Measurements from ENCODE around the gene NKTR. TPM values are rescaled to one million over a fixed set of nuclear protein-coding genes. Genes with fewer than 3 reads are reported as not detected.

NKTR gene
- total RNA-seq, 1 donor from 2014 or later = 41.7 TPM

DNA sequence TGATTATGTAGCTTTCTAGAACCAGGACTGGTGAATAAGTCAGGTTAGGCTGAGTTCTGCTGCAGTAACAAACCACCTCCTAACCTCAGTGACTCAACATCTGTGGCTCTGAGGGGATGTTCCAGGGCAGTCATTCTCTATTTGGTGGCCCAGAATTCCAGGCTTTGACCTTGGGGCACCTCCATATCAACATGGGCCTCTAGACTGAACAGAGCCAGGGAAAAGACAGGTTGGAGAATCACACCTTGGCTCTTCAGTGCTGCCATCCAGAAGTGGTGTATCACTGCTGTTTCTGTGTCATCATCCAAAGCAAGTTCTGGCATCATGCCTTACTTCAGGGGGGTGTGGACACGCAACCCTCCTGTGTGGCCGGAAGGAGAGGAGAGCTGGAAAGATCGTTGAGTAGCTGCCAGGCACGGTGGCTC, 68.3 kb downstream of the NKTR start:
- intact Hi-C loops (cut with DNase I) = no loop called here
- no peaks in the 10 kb centered on the region for H3K36me3 ChIP-seq
- peak in 1 of 2 donors; percentile 59 for DNase-seq (ENCODE audit: low spot score in 2 of 2)

DNA sequence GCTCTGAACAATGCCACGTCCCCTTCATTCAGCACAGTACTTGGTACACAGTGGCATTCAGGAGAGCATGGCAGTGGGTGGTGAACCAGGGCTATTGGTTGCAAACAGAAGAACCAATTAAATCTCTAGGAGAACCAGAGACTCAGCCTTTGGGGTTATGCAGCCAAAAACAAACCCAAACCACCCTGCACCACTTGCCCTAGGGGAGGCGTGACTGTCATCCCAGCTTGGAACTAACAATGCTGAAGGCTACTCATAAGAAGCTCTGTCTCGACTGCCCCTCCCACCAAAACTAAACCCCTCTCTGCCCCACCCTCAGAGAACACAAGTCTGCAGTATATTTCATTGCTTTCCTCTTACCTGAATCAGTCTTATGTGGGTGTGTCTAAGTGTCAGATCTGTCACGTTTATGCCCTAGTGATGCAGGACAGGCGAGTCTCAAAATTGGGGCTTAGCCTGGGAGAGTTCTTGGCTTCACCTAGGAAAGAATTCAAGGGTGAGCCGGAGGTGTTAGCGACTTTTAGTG, 69.6 kb downstream of the NKTR start:
- Histone ChIP-seq H3K36me3 (no peaks in the 10 kb centered on the region), H3K4me1 (peaks cover 0 to 26% of the 10 kb centered on the region in 2 donors), H3K4me3 (no peak overlapping the region), H3K27me3 (no peaks in the 10 kb centered on the region), H3K9me3 (no peaks in the 10 kb centered on the region), H3K27ac (no peak overlapping the region)
- TF ChIP-seq, protein P1, sequence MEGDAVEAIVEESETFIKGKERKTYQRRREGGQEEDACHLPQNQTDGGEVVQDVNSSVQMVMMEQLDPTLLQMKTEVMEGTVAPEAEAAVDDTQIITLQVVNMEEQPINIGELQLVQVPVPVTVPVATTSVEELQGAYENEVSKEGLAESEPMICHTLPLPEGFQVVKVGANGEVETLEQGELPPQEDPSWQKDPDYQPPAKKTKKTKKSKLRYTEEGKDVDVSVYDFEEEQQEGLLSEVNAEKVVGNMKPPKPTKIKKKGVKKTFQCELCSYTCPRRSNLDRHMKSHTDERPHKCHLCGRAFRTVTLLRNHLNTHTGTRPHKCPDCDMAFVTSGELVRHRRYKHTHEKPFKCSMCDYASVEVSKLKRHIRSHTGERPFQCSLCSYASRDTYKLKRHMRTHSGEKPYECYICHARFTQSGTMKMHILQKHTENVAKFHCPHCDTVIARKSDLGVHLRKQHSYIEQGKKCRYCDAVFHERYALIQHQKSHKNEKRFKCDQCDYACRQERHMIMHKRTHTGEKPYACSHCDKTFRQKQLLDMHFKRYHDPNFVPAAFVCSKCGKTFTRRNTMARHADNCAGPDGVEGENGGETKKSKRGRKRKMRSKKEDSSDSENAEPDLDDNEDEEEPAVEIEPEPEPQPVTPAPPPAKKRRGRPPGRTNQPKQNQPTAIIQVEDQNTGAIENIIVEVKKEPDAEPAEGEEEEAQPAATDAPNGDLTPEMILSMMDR (IDR thresholded peaks at IDR 0.05) = no peak
- DNase-seq (ENCODE audit: low spot score in 2 of 2) = no peak
- intact Hi-C loops (cut with DNase I) = no loop called here

More for the DNA sequence above, 68.3 kb downstream of the NKTR start:
- TF ChIP-seq, protein P1 (IDR thresholded peaks at IDR 0.05) = no peak
- no peaks in the 10 kb centered on the region for H3K9me3 ChIP-seq
- peaks cover 0 to 26% of the 10 kb centered on the region in 2 donors for H3K4me1 ChIP-seq
- no peak overlapping the region for H3K4me3 ChIP-seq
- no peaks in the 10 kb centered on the region for H3K27me3 ChIP-seq
- H3K27ac ChIP-seq = no peak overlapping the region

DNA sequence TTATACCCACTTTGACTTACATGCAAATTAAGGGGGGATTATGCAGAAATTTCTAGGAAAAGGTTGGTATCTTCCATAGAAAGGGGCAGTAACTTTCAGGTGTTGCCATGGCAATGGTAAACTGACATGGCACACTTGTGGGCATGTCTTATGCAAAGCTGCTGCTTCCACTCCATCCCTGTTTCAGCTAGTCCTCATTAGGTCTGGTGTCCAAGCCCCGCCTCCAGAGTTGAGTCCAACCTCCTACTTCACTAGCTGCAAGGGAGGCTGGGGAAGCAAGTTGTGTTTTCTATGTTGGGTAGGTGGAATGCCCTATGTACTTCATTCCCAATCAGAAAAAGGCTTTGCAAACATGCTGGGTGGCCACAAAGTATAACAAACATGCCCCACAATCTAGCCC, 70.2 kb downstream of the NKTR start:
- no peaks in the 10 kb centered on the region for H3K27me3 ChIP-seq
- TF ChIP-seq, protein P1 (IDR thresholded peaks at IDR 0.05) = no peak
- peak in 1 of 2 donors; percentile 40 for DNase-seq (ENCODE audit: low spot score in 2 of 2)
- H3K27ac ChIP-seq = no peak overlapping the region
- H3K4me3 ChIP-seq = no peak overlapping the region
- no peaks in the 10 kb centered on the region for H3K9me3 ChIP-seq
- intact Hi-C loops (cut with DNase I) = no loop called here
- peaks cover 0 to 22% of the 10 kb centered on the region in 2 donors for H3K4me1 ChIP-seq
- H3K36me3 ChIP-seq = no peaks in the 10 kb centered on the region

DNA sequence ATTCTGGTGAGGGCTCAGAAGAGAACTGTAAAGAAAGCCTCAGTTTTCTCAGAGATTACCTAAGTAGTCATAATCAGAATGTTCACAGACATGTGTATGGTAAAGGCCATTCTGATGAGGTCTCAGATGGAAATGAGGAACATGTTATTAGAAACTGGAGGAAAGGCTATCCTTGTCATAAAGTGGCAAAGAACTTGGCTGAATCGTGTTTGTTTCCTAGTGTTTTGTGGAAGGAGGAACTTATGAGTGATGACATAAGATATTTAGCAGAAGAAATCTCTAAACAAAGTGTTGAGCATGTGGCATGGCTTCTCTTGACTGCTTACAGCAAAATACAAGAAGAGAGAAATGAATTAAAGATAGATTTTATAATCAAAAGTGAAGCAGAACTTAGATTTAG, 72.0 kb downstream of the NKTR start:
- Histone ChIP-seq H3K27me3 (no peaks in the 10 kb centered on the region), H3K9me3 (peaks cover 0 to 5% of the 10 kb centered on the region in 2 donors), H3K4me3 (no peak overlapping the region), H3K4me1 (peaks cover 0 to 4% of the 10 kb centered on the region in 2 donors), H3K36me3 (no peaks in the 10 kb centered on the region), H3K27ac (no peak overlapping the region)
- peak in 1 of 2 donors; percentile 5 for DNase-seq (ENCODE audit: low spot score in 2 of 2)
- TF ChIP-seq, protein P1 (IDR thresholded peaks at IDR 0.05) = no peak
- intact Hi-C loops (cut with DNase I) = no loop called here

DNA sequence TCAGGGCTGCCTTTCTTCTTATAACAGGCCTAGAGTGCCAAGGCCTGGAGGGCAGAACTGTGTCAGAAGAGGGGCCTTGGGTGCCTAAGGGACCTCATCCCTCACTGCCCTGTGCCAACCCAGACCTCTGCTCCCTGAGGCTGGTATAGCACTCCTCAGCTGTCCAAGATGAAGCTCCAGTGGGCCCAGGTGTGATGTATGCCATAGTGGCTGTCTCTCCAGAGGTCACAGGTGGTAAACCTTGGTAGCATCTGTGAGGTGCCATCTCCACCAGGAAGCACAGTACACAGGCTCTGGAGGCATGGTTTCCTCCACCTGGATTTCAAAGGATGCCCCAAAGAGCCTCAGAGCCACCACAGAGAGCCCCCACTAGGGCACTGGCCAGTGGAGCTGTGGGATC, 72.6 kb downstream of the NKTR start:
- TF ChIP-seq, protein P1 (IDR thresholded peaks at IDR 0.05) = no peak
- intact Hi-C loops (cut with DNase I) = no loop called here
- Histone ChIP-seq H3K27ac (no peak overlapping the region), H3K4me1 (no peaks in the 10 kb centered on the region), H3K9me3 (peaks cover 0 to 5% of the 10 kb centered on the region in 2 donors), H3K36me3 (no peaks in the 10 kb centered on the region), H3K4me3 (no peak overlapping the region), H3K27me3 (no peaks in the 10 kb centered on the region)
- DNase-seq (ENCODE audit: low spot score in 2 of 2) = peak in 1 of 2 donors; percentile 47

DNA sequence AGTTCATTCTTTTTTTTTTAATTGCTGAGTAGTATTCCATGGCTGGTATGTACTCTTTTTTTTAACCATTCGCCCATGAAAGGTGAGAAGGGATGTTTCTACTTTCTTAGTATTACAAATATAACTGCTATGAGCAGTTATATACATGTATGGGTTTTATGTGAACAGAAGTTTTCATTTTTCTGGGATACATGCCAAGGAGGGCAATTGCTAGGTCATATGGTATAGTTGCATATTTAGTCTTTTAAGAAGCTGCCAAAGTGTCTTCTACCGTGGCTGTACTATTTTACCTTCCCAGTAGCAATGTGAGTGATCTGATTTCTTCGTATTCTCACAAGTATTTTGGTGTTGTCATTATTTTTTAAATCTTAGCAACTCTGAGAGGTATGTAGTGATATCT, 73.7 kb downstream of the NKTR start:
- no peaks in the 10 kb centered on the region for H3K36me3 ChIP-seq
- no peak for DNase-seq (ENCODE audit: low spot score in 2 of 2)
- TF ChIP-seq, protein P1 (IDR thresholded peaks at IDR 0.05) = no peak
- peaks cover 0 to 5% of the 10 kb centered on the region in 2 donors for H3K9me3 ChIP-seq
- intact Hi-C loops (cut with DNase I) = no loop called here
- no peak overlapping the region for H3K4me3 ChIP-seq
- no peaks in the 10 kb centered on the region for H3K4me1 ChIP-seq
- no peak overlapping the region for H3K27ac ChIP-seq
- no peaks in the 10 kb centered on the region for H3K27me3 ChIP-seq

Measured in ascending aorta (tissue), 2 donors.